ENCODE data around the gene SRPX2. TPM values are rescaled to one million over a fixed set of nuclear protein-coding genes. Genes with fewer than 3 reads are reported as not detected.

SRPX2 gene
- total and polyA plus RNA-seq, 7 donors = 2.5 to 59.8 (median 18.7) TPM

DNA sequence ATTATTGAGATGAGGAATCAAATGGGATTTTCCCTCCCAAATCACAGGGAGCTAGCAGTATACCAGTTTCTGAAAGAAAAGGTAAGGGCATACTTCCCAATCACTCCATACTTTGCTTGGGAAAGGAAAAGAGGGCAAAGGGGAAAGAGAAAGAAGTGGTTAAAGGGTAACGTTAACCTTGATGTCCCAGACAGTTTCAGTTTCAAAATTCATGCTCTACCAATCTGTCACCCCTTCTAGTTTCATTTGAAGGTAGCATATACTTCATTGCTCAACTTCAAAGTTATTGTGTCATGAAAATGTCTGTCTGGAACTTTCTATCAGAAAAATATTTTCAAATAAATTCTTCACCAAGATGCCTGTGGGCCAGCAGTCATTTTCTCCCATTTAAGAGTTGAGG, 43.2 kb upstream of the SRPX2 start:
- Histone ChIP-seq H3K27ac (no peak overlapping the region), H3K4me1 (peaks cover 0 to 13% (median 0%) of the 10 kb centered on the region in 4 donors), H3K36me3 (no peaks in the 10 kb centered on the region), H3K27me3 (no peaks in the 10 kb centered on the region), H3K9me3 (no peaks in the 10 kb centered on the region), H3K4me3 (no peak overlapping the region)
- WGBS, 2 donors = 5 to 6% methylated on average over 1 of the region's 1 CpG
- DNase-seq = no peak
- intact Hi-C loops (cut with DNase I) = no loop called here
- TF ChIP-seq EP300 (IDR thresholded peaks at IDR 0.05) (no peak), POLR2A (IDR thresholded peaks at IDR 0.05) (no peak), POLR2AphosphoS5 (IDR thresholded peaks at IDR 0.05) (no peak)
- TF ChIP-seq, protein P1, sequence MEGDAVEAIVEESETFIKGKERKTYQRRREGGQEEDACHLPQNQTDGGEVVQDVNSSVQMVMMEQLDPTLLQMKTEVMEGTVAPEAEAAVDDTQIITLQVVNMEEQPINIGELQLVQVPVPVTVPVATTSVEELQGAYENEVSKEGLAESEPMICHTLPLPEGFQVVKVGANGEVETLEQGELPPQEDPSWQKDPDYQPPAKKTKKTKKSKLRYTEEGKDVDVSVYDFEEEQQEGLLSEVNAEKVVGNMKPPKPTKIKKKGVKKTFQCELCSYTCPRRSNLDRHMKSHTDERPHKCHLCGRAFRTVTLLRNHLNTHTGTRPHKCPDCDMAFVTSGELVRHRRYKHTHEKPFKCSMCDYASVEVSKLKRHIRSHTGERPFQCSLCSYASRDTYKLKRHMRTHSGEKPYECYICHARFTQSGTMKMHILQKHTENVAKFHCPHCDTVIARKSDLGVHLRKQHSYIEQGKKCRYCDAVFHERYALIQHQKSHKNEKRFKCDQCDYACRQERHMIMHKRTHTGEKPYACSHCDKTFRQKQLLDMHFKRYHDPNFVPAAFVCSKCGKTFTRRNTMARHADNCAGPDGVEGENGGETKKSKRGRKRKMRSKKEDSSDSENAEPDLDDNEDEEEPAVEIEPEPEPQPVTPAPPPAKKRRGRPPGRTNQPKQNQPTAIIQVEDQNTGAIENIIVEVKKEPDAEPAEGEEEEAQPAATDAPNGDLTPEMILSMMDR (IDR thresholded peaks at IDR 0.05) = no peak

DNA sequence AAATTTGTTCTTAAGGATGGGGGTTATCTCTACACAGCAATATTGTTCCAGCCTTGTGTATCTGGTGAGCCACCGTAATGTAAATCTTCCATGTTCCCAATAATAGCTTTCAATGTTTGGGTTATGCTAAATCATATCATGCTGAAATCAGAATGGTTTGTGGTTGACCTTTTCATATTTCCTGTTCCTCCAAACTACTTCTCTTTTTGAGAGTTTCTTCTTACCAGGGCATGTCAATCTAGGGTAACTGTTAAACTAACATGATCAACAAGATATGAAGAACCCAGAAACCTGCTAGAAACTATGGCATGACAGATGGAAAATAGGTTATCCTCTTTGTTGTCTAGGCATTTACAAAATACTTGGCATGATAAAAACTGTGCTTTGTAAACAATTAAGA, 37.2 kb upstream of the SRPX2 start:
- Histone ChIP-seq H3K27me3 (no peaks in the 10 kb centered on the region), H3K4me3 (no peak overlapping the region), H3K4me1 (no peaks in the 10 kb centered on the region), H3K27ac (no peak overlapping the region), H3K36me3 (no peaks in the 10 kb centered on the region), H3K9me3 (no peaks in the 10 kb centered on the region)
- DNase-seq = no peak
- intact Hi-C loops (cut with DNase I) = no loop called here
- 33 to 68% methylated on average over 1 of the region's 1 CpG for WGBS, 2 donors
- TF ChIP-seq, protein P1 (IDR thresholded peaks at IDR 0.05) = no peak
- TF ChIP-seq POLR2A (IDR thresholded peaks at IDR 0.05) = no peak

DNA sequence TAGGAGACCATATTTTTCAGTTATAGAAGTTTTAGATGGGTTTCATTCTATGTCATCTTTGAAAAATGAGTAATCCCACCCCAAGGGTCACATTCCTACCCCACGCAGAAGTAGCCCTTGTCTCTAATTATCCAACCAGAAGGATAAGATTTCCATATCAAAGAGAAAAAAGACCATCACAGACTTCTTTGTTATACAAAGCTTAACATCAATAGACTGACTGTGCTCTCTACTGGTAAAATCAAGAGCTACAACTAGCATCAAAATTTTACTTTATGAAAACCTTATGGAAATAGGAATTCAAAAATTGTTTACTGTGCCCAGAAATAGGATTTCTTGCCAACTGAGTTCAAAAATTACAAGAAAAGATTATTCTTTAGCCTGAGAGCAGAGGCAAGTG, 34.4 kb upstream of the SRPX2 start:
- TF ChIP-seq POLR2A (IDR thresholded peaks at IDR 0.05) (no peak), EP300 (IDR thresholded peaks at IDR 0.05) (no peak), POLR2AphosphoS5 (IDR thresholded peaks at IDR 0.05) (no peak)
- intact Hi-C loops (cut with DNase I) = no loop called here
- 3 to 5% methylated on average over 1 of the region's 1 CpG for WGBS, 2 donors
- Histone ChIP-seq H3K4me3 (no peak overlapping the region), H3K9me3 (no peaks in the 10 kb centered on the region), H3K27me3 (no peaks in the 10 kb centered on the region), H3K4me1 (no peaks in the 10 kb centered on the region), H3K36me3 (no peaks in the 10 kb centered on the region), H3K27ac (no peak overlapping the region)
- no peak for DNase-seq

DNA sequence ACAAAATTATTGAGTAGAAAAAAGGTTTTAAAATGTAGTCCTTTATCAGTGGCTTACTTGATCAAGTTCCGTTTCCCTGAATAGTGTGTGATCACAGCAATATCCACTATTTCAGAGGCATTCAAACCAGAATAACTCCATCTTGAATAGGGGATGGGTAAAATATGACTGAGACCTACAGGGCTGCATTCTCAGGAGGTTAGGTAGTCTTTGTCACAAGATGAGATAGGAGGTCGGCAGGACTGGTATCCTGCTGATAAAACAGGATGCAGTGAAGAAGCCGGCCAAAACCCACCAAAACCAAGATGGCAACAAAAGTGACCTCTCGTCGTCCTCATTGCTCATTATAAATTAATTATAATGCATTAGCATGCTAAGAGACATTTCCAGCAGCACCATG, 32.0 kb upstream of the SRPX2 start:
- no peaks in the 10 kb centered on the region for H3K27me3 ChIP-seq
- H3K4me3 ChIP-seq = no peak overlapping the region
- TF ChIP-seq POLR2A (IDR thresholded peaks at IDR 0.05) (no peak), EP300 (IDR thresholded peaks at IDR 0.05) (no peak), POLR2AphosphoS5 (IDR thresholded peaks at IDR 0.05) (no peak)
- TF ChIP-seq, protein P1 (IDR thresholded peaks at IDR 0.05) = no peak
- no peaks in the 10 kb centered on the region for H3K4me1 ChIP-seq
- no peak overlapping the region for H3K27ac ChIP-seq
- H3K9me3 ChIP-seq = no peaks in the 10 kb centered on the region
- 87 to 95% methylated on average over 5 of the region's 5 CpGs for WGBS, 2 donors
- intact Hi-C loops (cut with DNase I) = no loop called here
- DNase-seq = no peak
- no peaks in the 10 kb centered on the region for H3K36me3 ChIP-seq

DNA sequence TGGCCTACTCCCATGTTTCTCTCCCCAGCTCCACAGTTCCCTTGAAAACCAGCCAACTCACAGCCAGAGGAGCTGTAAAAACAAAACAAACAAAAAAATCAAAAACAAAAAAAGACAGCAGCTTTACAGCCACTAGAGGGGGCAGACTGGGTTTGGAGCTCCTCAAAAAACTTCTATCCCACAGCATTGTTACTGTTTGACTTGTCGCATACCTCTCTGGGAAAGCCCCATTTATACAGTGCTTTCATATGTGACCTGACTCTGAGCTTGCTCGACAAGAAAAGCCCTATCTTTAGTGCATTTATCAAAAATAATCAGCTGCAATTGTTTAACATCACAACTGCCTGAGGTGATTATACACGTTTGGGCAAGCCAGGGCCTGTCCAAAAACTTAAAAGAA, 29.0 kb upstream of the SRPX2 start:
- Histone ChIP-seq H3K27me3 (no peaks in the 10 kb centered on the region), H3K4me3 (no peak overlapping the region), H3K36me3 (no peaks in the 10 kb centered on the region), H3K9me3 (no peaks in the 10 kb centered on the region), H3K4me1 (no peaks in the 10 kb centered on the region), H3K27ac (no peak overlapping the region)
- DNase-seq = no peak
- WGBS, 2 donors = 6 to 17% methylated on average over 3 of the region's 3 CpGs
- TF ChIP-seq POLR2A (IDR thresholded peaks at IDR 0.05) = no peak
- TF ChIP-seq, protein P1 (IDR thresholded peaks at IDR 0.05) = no peak
- TF ChIP-seq POLR2AphosphoS5 (IDR thresholded peaks at IDR 0.05) = no peak
- no peak for TF ChIP-seq EP300 (IDR thresholded peaks at IDR 0.05)
- intact Hi-C loops (cut with DNase I) = no loop called here
